ENCODE results near the gene NSUN3. TPM values are rescaled to one million over a fixed set of nuclear protein-coding genes. Genes with fewer than 3 reads are reported as not detected.

NSUN3 gene
- total RNA-seq, 1 donor, result 13.4 TPM

DNA sequence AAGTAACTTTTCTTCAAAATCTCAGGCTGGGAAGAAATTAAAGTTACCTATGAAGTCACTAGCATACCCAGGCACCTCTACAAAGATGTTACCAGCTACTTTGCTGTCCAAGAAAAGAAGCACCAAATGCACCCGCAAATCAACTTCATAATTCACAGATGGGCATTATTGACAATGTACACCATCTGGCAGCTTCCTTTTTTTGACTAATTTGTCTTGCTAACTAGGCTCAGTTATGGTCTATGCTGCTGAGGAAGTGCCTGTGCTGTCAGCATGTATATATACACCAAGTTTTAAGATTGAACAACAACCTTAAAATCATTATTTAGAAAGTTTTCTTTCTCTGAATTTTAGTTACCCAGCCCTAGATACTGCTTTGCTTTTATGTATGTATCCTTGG, 93.8 kb downstream of the NSUN3 start:
- H3K27me3 ChIP-seq (ENCODE audit: insufficient read depth, low read length), result no peaks in the 10 kb centered on the region
- no peak for DNase-seq (ENCODE audit: insufficient read length, low spot score, missing footprints)
- H3K79me2 ChIP-seq (ENCODE audit: insufficient read depth, low read length), result no peaks in the 10 kb centered on the region
- H3K36me3 ChIP-seq (ENCODE audit: insufficient read depth, low read length), result no peaks in the 10 kb centered on the region
- H3K27ac ChIP-seq (ENCODE audit: low read depth, low read length), result no peak overlapping the region
- no peak overlapping the region for H2AFZ ChIP-seq (ENCODE audit: low read length)
- H4K20me1 ChIP-seq (ENCODE audit: insufficient read depth, low read length), result no peaks in the 10 kb centered on the region
- no peak overlapping the region for H3K4me3 ChIP-seq (ENCODE audit: insufficient read depth, low read length)
- H3K4me2 ChIP-seq (ENCODE audit: insufficient read depth, low read length), result no peak overlapping the region
- peaks cover 7% of the 10 kb centered on the region for H3K4me1 ChIP-seq (ENCODE audit: insufficient read depth, low read length)
- H3K9me3 ChIP-seq (ENCODE audit: low read depth, low read length), result no peaks in the 10 kb centered on the region
- TF ChIP-seq, protein P1, sequence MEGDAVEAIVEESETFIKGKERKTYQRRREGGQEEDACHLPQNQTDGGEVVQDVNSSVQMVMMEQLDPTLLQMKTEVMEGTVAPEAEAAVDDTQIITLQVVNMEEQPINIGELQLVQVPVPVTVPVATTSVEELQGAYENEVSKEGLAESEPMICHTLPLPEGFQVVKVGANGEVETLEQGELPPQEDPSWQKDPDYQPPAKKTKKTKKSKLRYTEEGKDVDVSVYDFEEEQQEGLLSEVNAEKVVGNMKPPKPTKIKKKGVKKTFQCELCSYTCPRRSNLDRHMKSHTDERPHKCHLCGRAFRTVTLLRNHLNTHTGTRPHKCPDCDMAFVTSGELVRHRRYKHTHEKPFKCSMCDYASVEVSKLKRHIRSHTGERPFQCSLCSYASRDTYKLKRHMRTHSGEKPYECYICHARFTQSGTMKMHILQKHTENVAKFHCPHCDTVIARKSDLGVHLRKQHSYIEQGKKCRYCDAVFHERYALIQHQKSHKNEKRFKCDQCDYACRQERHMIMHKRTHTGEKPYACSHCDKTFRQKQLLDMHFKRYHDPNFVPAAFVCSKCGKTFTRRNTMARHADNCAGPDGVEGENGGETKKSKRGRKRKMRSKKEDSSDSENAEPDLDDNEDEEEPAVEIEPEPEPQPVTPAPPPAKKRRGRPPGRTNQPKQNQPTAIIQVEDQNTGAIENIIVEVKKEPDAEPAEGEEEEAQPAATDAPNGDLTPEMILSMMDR (IDR thresholded peaks at IDR 0.05; ENCODE audit: extremely low read depth, low read depth, low read length), result no peak

DNA sequence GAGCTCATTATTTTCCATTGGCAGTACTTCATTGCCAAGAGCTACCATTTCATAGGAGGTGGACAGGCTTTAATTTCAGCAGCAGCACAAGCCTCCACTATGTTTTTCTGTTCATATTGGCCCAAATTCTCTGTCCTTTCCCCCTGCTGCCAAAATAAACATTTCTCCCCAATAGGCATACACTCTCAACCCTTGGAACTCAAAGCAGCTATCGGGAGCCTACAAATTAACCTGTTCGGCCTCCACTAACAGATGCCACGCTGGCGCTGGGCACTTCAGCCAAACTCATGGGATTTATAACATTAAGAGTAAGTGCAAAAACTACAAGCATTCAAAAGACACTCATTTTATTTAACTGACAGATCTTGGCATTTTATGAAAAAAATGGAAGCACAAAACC, 95.7 kb downstream of the NSUN3 start:
- Histone ChIP-seq H3K27me3 (ENCODE audit: insufficient read depth, low read length) (no peaks in the 10 kb centered on the region), H3K9me3 (ENCODE audit: low read depth, low read length) (no peaks in the 10 kb centered on the region), H3K36me3 (ENCODE audit: insufficient read depth, low read length) (no peaks in the 10 kb centered on the region), H3K4me3 (ENCODE audit: insufficient read depth, low read length) (no peak overlapping the region), H2AFZ (ENCODE audit: low read length) (peak overlapping the region; percentile 40), H3K79me2 (ENCODE audit: insufficient read depth, low read length) (no peaks in the 10 kb centered on the region), H3K27ac (ENCODE audit: low read depth, low read length) (no peak overlapping the region), H3K4me1 (ENCODE audit: insufficient read depth, low read length) (peaks cover 7% of the 10 kb centered on the region), H3K4me2 (ENCODE audit: insufficient read depth, low read length) (peak overlapping the region; percentile 78), H4K20me1 (ENCODE audit: insufficient read depth, low read length) (no peaks in the 10 kb centered on the region)
- DNase-seq (ENCODE audit: insufficient read length, low spot score, missing footprints), result no peak
- TF ChIP-seq, protein P1 (IDR thresholded peaks at IDR 0.05; ENCODE audit: extremely low read depth, low read depth, low read length), result no peak

DNA sequence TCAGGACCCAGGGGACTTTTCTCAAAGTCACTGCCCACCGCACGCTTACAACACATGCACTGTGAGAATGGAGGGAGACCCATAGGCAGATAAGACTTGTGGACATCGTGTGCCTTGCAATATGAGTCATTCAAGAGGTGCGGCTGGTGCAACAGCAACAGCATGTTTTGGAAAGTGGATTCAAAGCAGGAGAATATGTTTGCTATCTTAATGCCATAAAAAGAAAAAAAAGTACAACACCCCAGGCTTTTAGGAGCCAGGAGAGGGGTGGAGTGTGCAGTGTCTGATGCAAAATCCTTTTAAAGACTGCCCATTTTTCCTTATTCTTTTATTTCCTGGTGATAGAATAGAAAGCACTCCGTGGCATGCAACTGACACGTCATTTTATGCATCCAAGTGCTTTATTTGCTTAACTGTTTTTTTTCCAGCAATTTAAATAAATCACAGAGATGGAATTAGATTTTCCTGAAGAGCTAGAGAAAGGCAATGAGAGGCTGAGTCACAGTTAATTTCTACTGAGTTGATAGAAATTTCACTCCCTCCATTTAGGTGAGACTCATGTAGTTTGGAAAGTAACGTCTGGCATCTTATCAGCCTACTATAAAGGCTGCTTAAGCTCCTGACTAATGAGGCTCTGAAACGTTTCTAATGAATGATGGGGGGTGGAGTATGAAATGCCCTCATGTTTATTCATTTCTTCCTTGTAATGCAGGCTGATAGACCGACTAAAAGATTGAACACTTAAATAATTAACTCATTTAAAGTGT, 96.4 kb downstream of the NSUN3 start:
- Histone ChIP-seq H3K36me3 (ENCODE audit: insufficient read depth, low read length) (no peaks in the 10 kb centered on the region), H3K27ac (ENCODE audit: low read depth, low read length) (no peak overlapping the region), H4K20me1 (ENCODE audit: insufficient read depth, low read length) (no peaks in the 10 kb centered on the region), H2AFZ (ENCODE audit: low read length) (peak overlapping the region; percentile 48), H3K27me3 (ENCODE audit: insufficient read depth, low read length) (no peaks in the 10 kb centered on the region), H3K4me1 (ENCODE audit: insufficient read depth, low read length) (peaks cover 7% of the 10 kb centered on the region), H3K79me2 (ENCODE audit: insufficient read depth, low read length) (no peaks in the 10 kb centered on the region), H3K4me3 (ENCODE audit: insufficient read depth, low read length) (peak overlapping the region; percentile 21), H3K4me2 (ENCODE audit: insufficient read depth, low read length) (peak overlapping the region; percentile 78), H3K9me3 (ENCODE audit: low read depth, low read length) (no peaks in the 10 kb centered on the region)
- TF ChIP-seq, protein P1 (IDR thresholded peaks at IDR 0.05; ENCODE audit: extremely low read depth, low read depth, low read length), result no peak
- DNase-seq (ENCODE audit: insufficient read length, low spot score, missing footprints), result no peak

DNA sequence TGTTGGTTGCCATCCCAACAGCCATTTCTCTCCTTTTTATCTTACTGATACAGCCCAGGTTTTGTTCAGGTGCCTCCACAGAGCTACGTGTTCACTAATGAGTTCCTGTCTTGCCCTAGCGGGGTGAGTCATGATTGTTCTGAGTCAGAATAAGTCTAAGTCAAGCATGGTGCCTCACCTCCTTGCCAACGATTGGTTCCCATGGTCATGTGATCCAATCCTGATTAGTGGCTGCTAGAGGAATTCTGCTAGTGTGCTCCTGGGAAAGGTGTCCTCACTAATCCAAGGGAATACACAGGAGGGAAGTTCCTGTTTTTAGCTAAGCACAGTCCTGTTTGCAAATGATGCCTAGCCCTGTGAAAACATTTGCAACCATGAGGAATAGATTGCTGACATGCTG, 99.8 kb downstream of the NSUN3 start:
- Histone ChIP-seq H3K27ac (ENCODE audit: low read depth, low read length) (no peak overlapping the region), H3K9me3 (ENCODE audit: low read depth, low read length) (no peaks in the 10 kb centered on the region), H2AFZ (ENCODE audit: low read length) (no peak overlapping the region), H3K36me3 (ENCODE audit: insufficient read depth, low read length) (no peaks in the 10 kb centered on the region), H3K4me1 (ENCODE audit: insufficient read depth, low read length) (peaks cover 7% of the 10 kb centered on the region), H3K79me2 (ENCODE audit: insufficient read depth, low read length) (no peaks in the 10 kb centered on the region), H3K4me2 (ENCODE audit: insufficient read depth, low read length) (no peak overlapping the region), H4K20me1 (ENCODE audit: insufficient read depth, low read length) (no peaks in the 10 kb centered on the region), H3K4me3 (ENCODE audit: insufficient read depth, low read length) (no peak overlapping the region), H3K27me3 (ENCODE audit: insufficient read depth, low read length) (peaks cover 1% of the 10 kb centered on the region)
- DNase-seq (ENCODE audit: insufficient read length, low spot score, missing footprints), result peak; percentile 48
- TF ChIP-seq, protein P1 (IDR thresholded peaks at IDR 0.05; ENCODE audit: extremely low read depth, low read depth, low read length), result no peak

Data from osteoblast (primary cell).